Peyer's patch (tissue), 4 donors: Measurements from ENCODE around the gene ZBTB20.

Experiments
- CTCF ChIP-seq, 6 experiments: fragments of 450-650 bp in 4 of 6; fragments of 200-600 bp in 2 of 6; sonication (generic) in 1 of 6; IDR thresholded peaks; one replicate each; pipeline ENCODE4 v1.5.1; 2017 to 2019; ENCODE audit warnings: antibody characterized with exemption in 6 of 6, mild to moderate bottlenecking in 3 of 6, moderate library complexity in 1 of 6
- POLR2A ChIP-seq, 2 donors: fragments of 450-650 bp; IDR thresholded peaks; one replicate each; pipeline ENCODE4 v1.5.1; 2017; ENCODE audit warnings: antibody characterized with exemption in 2 of 2, mild to moderate bottlenecking in 2 of 2, moderate library complexity in 2 of 2

- TF ChIP-seq POLR2A (IDR thresholded peaks at IDR 0.05): no peak
- no peak for TF ChIP-seq CTCF (IDR thresholded peaks at IDR 0.05)
These were observed 680.3 kb downstream of the ZBTB20 start for GRCh38 chr3:114466816-114467215.
